ENCODE results near the gene RGL4. TPM values are rescaled to one million over a fixed set of nuclear protein-coding genes. Genes with fewer than 3 reads are reported as not detected.

RGL4 gene
- total and polyA plus RNA-seq, 2 of the 8 experiments (the other 6 are each of a cell fraction or from before 2014, with no cell fraction given) = not detected

GRCh38 chr22:23683545-23683944 is 7.3 kb upstream of the RGL4 start:
- H3K36me3 ChIP-seq (ENCODE audit: control insufficient read depth in 2 of 4, insufficient read depth in 4 of 4, low read length in 3 of 4) = peaks cover 0 to 4% (median 2%) of the 10 kb centered on the region in 4 experiments; a peak in 4 of 8 replicates
- no peaks in the 10 kb centered on the region for H3K9me3 ChIP-seq (ENCODE audit: insufficient read depth in 2 of 2, low read depth in 1 of 2, low read length in 1 of 2)
- 94% methylated on average over 8 of the region's 8 CpGs; no CpG with 5 or more reads in 1 of the 2 experiments for WGBS, 2 experiments (ENCODE audit: extremely low coverage in 1 of 2, insufficient coverage in 1 of 2, insufficient read length in 1 of 2, insufficient replicate concordance in 2 of 2, low coverage in 1 of 2, low lambda C conversion rate in 2 of 2, missing lambda C conversion rate in 1 of 2)
- H3K4ac ChIP-seq (replicated peaks; ENCODE audit: insufficient read length, low read depth, low read length) = no peak overlapping the region
- H3K4me3 ChIP-seq (ENCODE audit: extremely low read depth in 1 of 4, insufficient read depth in 2 of 4, low read depth in 3 of 4, low read length in 4 of 4) = no peak overlapping the region
- FAIRE-seq (no peak), DNase-seq (ENCODE audit: low read depth in 1 of 2, low spot score in 2 of 2) (no peak)
- no peak overlapping the region for H2AK5ac ChIP-seq (ENCODE audit: low read depth, low read length)
- H3K18ac ChIP-seq (ENCODE audit: extremely low read depth, low read length) = no peak overlapping the region
- H4K20me1 ChIP-seq (replicated peaks in 1 of 2; ENCODE audit: control insufficient read depth in 1 of 2, insufficient read depth in 2 of 2, low read length in 2 of 2) = peaks cover 6 to 13% of the 10 kb centered on the region in 2 experiments
- no peak overlapping the region for H3K23ac ChIP-seq (ENCODE audit: insufficient read length)
- H2BK15ac ChIP-seq (ENCODE audit: low read length) = no peak overlapping the region
- no peak overlapping the region for H4K5ac ChIP-seq (ENCODE audit: insufficient read length, low read depth, low read length)
- no peak overlapping the region for H3K14ac ChIP-seq (ENCODE audit: insufficient read length)
- POLR2A ChIA-PET (ENCODE audit: partially characterized antibody) = no interaction called here
- H2BK5ac ChIP-seq (ENCODE audit: low read depth, low read length) = no peak overlapping the region
- CTCF ChIA-PET (ENCODE audit: partially characterized antibody) = interaction anchor here (0.6 to 2.0 kb wide), 2 partner anchors 10 to 84 kb away, joined by 3 to 4 read pairs; partner anchors contain the start of gene CHCHD10
- no peak overlapping the region for H2BK12ac ChIP-seq (ENCODE audit: low read depth, low read length)
- H4K8ac ChIP-seq (ENCODE audit: extremely low read depth, insufficient read depth, low read length) = no peak overlapping the region
- H3K4me2 ChIP-seq (ENCODE audit: insufficient read depth in 1 of 2, low read depth in 2 of 2, low read length in 2 of 2) = no peak overlapping the region
- H3K23me2 ChIP-seq (ENCODE audit: low read depth, low read length) = no peaks in the 10 kb centered on the region
- no peaks in the 10 kb centered on the region; the same call in 1 of the 2 replicates for H3K79me1 ChIP-seq (ENCODE audit: low read depth, low read length)
- no peak overlapping the region for H3K9ac ChIP-seq (replicated peaks in 1 of 4; ENCODE audit: extremely low read depth in 1 of 4, low read depth in 3 of 4, low read length in 3 of 4)
- no peaks in the 10 kb centered on the region for H3K4me1 ChIP-seq (replicated peaks in 1 of 4; ENCODE audit: control insufficient read depth in 3 of 4, insufficient read depth in 4 of 4, low read length in 3 of 4)
- H2BK20ac ChIP-seq (ENCODE audit: low read length) = no peak overlapping the region
- H4K91ac ChIP-seq (replicated peaks; ENCODE audit: insufficient read length, low read length) = no peak overlapping the region
- no peak overlapping the region for H2BK120ac ChIP-seq (replicated peaks; ENCODE audit: low read depth, low read length)
- H3K79me2 ChIP-seq (ENCODE audit: control insufficient read depth in 1 of 2, insufficient read depth in 2 of 2, low read length in 2 of 2) = no peaks in the 10 kb centered on the region
- no peaks in the 10 kb centered on the region for H3K27me3 ChIP-seq (replicated peaks in 1 of 4; ENCODE audit: control insufficient read depth in 3 of 4, extremely low read depth in 1 of 4, insufficient read depth in 3 of 4, low read length in 3 of 4)
- H3K56ac ChIP-seq (replicated peaks; ENCODE audit: insufficient read length, low read depth, low read length) = no peak overlapping the region
- H3K27ac ChIP-seq (ENCODE audit: low read depth, low read length) = no peak overlapping the region
- H2AFZ ChIP-seq (ENCODE audit: low read length) = no peak overlapping the region
- TF ChIP-seq CREB1 (IDR thresholded peaks at IDR 0.05) (no peak), EZH2 (IDR thresholded peaks at IDR 0.05; ENCODE audit: low read depth, low read length, severe bottlenecking) (no peak), RBBP5 (IDR thresholded peaks at IDR 0.05; ENCODE audit: borderline replicate concordance, low read depth, low read length) (no peak), MAX (IDR thresholded peaks at IDR 0.05) (no peak), ATF3 (IDR thresholded peaks at IDR 0.05; ENCODE audit: insufficient read depth, low read depth, low read length) (no peak), POLR2AphosphoS5 (IDR thresholded peaks at IDR 0.05; ENCODE audit: low read depth, low read length) (no peak), SP2 (IDR thresholded peaks at IDR 0.05; ENCODE audit: low read length) (no peak), GTF2F1 (IDR thresholded peaks at IDR 0.05; ENCODE audit: borderline replicate concordance, low read depth, low read length) (no peak), EGR1 (IDR thresholded peaks at IDR 0.05; ENCODE audit: borderline replicate concordance, low read depth, low read length) (no peak)

Measured in H1 (cell line).